ENCODE measurements around the gene TNIK. TPM values are rescaled to one million over a fixed set of nuclear protein-coding genes. Genes with fewer than 3 reads are reported as not detected.

Gene TNIK
- total RNA-seq, 1 donor from 2014 or later = 25.8 TPM

DNA sequence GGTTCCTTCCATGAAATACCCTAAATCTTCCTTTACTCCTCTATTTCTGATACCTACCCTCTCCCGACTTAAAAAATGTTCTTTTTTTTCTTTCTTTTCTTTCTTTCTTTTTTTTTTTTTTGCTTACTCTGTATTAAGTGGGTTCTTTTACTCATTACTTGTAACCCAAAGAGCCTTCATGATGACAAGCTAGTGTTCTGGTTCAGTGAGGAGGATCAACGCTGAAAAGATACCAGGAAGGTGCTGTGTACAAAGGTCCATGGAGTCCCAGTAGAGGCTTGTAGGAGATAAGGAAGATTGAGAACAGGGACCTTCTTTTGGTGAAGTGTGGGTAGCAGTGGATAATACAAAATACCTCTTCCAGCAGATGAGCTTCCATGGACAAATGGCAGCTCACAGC is 369.9 kb downstream of the TNIK start:
- peak; percentile 53 for DNase-seq (ENCODE audit: low read depth)

- DNase-seq (ENCODE audit: low read depth) = peak; percentile 91
These were observed 371.0 kb downstream of the TNIK start for GRCh38 chr3:171088964-171089754.

DNA sequence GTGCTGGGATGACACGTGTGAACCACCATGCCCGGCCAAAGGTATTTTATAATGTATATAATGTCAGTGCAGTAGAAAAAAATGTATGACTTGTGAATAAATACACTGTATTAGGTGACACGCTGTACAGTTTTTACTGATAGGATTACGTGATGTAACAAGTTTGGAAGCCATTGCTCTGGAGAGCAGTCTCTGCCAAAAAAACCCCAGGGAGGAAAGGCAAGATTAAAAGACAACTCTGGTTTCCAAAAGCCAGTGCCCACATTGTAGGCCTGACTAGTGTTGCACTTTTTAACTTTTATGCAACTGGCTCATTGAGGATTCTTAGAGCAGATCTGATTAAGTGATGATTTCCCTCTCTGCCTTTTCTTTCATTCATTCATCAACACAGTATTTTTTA is 371.7 kb downstream of the TNIK start:
- DNase-seq (ENCODE audit: low read depth) = no peak

- DNase-seq (ENCODE audit: low read depth) = no peak
These were observed 373.3 kb downstream of the TNIK start for GRCh38 chr3:171086914-171087313.

DNA sequence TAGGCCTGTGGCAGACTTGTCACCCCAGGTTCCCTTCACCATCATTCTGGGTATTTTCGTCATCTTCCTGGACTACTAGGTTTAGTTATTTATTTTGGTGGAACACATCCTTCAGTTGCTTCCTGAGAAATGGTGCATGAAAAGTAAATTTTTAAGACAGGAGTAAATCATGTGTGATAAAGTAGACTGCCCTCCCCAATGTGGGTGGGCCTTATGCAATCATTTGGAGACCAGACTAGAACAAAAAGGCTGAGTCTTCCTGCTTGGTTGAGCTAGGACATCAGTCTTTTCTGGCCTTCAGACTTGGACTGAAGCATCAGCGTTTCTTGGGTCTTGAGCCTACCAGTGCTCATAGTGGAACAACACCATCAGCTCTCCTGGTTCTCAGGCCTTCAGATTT is 382.9 kb downstream of the TNIK start:
- DNase-seq (ENCODE audit: low read depth) = no peak

- DNase-seq (ENCODE audit: low read depth) = no peak
These were observed 387.8 kb downstream of the TNIK start for GRCh38 chr3:171072432-171072831.

- DNase-seq (ENCODE audit: low read depth) = no peak
These were observed 391.5 kb downstream of the TNIK start for GRCh38 chr3:171068658-171069057.

- no peak for DNase-seq (ENCODE audit: low read depth)
These were observed 394.0 kb downstream of the TNIK start for GRCh38 chr3:171066206-171066605.

- DNase-seq (ENCODE audit: low read depth) = no peak
These were observed 394.5 kb downstream of the TNIK start for GRCh38 chr3:171065732-171066131.

- DNase-seq (ENCODE audit: low read depth) = peak; percentile 87
These were observed 395.7 kb downstream of the TNIK start for GRCh38 chr3:171064461-171064860.

DNA sequence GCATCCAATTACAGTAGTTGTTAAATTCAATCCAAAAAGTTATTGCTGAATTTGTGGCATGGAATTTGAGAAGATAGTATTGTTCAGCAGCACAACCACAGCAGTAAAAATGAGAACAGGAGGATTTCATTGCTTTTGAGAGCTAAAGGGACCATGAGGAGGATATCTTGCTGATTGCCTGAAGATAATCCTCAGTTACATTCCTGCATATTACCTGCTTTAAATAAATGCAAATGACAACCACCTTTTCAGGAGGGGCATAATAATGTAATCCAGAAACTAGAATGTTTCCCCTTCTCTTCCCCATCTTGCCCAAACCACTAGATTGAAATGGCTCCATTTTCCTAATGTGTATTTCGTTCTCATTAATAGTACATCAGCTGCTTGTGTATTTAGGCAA is 398.5 kb downstream of the TNIK start:
- DNase-seq (ENCODE audit: low read depth) = no peak

DNA sequence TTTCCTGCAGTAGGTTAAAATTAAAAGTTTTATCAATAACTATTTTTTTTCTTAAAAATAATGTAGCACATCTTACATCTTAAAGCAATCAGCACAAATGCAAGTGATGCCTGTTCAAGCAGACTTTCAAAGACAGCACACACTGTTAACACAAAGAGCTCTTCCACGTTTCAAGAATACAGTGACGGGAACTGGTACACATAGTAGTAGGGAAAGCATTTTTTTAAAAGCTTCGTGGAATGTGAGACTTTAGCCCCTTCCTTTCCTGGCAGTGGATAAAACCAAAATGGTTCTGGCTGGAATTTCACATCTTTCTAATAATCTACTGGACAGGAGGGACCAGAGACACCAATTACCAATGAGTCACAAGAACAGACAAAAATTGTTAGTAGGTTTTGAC is 400.2 kb downstream of the TNIK start:
- DNase-seq (ENCODE audit: low read depth) = no peak

GRCh38 chr3:171058873-171059603 is 401.2 kb downstream of the TNIK start:
- DNase-seq (ENCODE audit: low read depth) = no peak

DNA sequence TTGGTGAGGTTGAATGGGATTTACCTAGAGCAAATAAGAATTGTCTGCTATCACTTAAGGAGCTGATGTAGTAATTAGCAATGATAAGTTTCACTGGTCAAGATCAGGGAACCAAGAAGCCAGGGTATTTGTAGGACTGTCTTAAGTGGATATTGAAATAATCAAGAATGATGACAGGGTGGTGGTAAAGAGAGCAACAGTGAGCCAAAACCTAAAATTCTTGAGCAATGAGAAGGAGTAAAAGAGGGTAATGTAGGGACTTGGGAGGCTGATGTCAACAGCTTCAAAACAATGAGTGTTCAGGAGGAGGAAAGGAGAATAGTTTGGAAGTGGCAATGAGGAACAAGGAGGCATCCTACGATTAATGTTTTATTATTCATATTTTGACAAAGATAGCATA is 402.1 kb downstream of the TNIK start:
- DNase-seq (ENCODE audit: low read depth) = peak; percentile 70

DNA sequence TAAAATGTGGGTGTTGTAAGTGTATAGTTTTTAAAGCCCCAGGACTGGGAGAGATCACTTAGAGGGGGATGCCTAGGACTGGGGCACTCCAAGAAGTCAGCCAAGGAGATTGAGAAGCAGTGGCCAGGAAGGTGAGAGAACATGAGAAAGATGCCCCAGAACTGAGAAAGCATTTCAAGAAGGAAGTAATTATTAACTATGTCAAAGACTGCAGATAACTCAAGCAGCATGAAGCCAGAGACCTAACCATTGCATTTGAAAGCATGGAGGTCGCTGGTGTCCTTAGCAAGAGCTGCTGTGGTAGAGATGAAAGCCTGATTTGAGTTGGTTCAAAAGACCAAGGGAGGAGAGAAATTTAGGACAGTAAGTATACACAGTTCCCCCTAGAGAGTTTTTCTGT is 403.1 kb downstream of the TNIK start:
- peak; percentile 58 for DNase-seq (ENCODE audit: low read depth)

- peak; percentile 64 for DNase-seq (ENCODE audit: low read depth)
These were observed 403.7 kb downstream of the TNIK start for GRCh38 chr3:171056528-171056927.

DNA sequence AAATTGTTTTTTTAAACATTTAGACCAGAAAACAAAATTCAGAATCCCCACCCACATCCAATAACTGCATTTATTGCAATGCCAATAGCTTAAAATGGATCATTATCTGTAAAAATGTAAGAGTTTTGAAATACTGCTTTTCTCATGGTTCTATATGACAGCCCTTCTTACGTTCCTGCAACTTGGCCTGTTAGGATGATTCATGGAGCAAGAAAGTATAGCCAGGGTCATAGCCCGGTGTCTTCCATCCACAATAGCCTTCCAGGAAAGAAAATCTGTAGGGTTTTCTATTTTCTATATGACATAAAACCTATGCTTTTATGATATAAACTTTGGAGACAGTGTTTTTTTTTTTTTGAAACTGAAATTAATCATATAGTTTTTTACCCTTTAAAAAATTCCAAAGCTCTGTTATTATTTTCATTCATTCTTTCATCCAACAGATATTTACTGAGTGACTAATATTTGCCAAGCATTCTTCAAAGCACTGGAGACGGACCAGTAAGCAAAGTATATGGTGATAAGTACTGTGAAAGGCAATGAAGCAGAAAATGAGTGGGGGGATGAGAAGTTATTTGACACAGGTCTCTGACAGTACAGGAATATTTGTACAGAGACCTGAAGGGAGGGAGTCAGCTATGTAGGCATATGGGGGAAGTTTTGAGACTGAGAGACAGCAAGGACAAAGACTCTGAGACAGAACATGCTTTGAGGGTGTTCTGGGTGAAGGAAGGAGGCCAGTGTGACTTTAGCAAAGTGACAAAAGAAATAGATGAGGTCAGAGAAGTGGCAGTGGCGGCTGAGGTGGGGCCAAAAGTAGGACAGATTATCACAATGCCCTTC is 404.6 kb downstream of the TNIK start:
- peak; percentile 93 for DNase-seq (ENCODE audit: low read depth)

- DNase-seq (ENCODE audit: low read depth) = no peak
These were observed 405.3 kb downstream of the TNIK start for GRCh38 chr3:171054921-171055320.

GRCh38 chr3:171054231-171054630 is 406.0 kb downstream of the TNIK start:
- no peak for DNase-seq (ENCODE audit: low read depth)

DNA sequence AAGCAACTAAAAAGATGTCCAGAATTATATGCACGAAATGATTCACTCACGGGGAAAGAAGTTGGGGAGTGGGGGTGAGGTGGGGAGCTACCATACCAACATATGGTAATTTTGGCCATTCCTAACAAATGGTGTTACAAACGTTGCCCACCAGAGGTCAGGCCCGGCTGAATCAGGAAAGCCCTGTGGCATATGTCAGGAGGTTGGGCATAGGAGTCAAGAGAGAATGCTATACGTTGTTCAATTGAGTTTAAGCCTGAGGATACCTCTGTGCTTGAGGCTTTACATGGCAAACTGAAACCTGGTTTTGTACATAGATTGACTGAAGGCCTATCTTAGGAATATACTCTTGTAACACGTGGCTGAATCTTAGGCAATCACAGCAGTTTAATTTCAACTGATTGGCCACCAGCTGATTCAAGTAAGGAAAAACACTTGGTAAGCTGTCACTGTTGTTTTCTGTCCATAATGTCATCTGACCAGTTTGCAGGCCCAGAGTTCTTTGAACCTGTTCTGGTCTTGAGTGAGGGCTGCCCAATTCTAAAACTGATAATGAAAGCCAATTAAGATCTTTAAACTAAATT is 410.3 kb downstream of the TNIK start:
- peak; percentile 51 for DNase-seq (ENCODE audit: low read depth)

- no peak for DNase-seq (ENCODE audit: low read depth)
These were observed 413.4 kb downstream of the TNIK start for GRCh38 chr3:171046760-171047159.

Measured in renal cortical epithelial cell (primary cell).